Kidney (tissue), 14 donors: Measurements from ENCODE around the gene RPL37A. TPM values are rescaled to one million over a fixed set of nuclear protein-coding genes. Genes with fewer than 3 reads are reported as not detected.

Experiments
- DNase-seq, 5 donors: peaks; one replicate each; pipeline ENCODE4 v3.0.0-alpha.2; 2013 to 2020
- FAIRE-seq: peaks from 2 replicates; lab custom pipeline; 2012; peaks lifted over from hg19 to GRCh38; lab: Jason Lieb, UNC
- H3K27ac ChIP-seq, 2 donors: one replicate each; pipeline ENCODE4 v1.7.0; 2013; ENCODE audit warnings: low read depth in 2 of 2, low read length in 2 of 2, inconsistent platforms in 1 of 2
- H3K27me3 ChIP-seq: one replicate; pipeline ENCODE4 v1.7.1; 2013; ENCODE audit warnings: low read length, inconsistent platforms; ENCODE audit not compliant: control insufficient read depth, insufficient read depth
- H3K36me3 ChIP-seq, 3 donors: one replicate each; pipeline versions ENCODE4 v1.7.0 to v1.7.1; 2013; ENCODE audit warnings: low read length in 3 of 3, control low read depth in 1 of 3, inconsistent platforms in 1 of 3; ENCODE audit not compliant: insufficient read depth in 3 of 3, control insufficient read depth in 2 of 3
- H3K4me1 ChIP-seq, 3 donors: one replicate each; pipeline versions ENCODE4 v1.7.0 to v1.7.1; 2013; ENCODE audit warnings: low read length in 3 of 3, inconsistent platforms in 1 of 3, low read depth in 1 of 3; ENCODE audit not compliant: control insufficient read depth in 2 of 3, insufficient read depth in 2 of 3
- H3K4me3 ChIP-seq, 3 donors: one replicate each; pipeline versions ENCODE4 v1.7.0 to v1.8.1; 2013; ENCODE audit warnings: low read length in 3 of 3, control low read depth in 1 of 3, inconsistent platforms in 1 of 3
- H3K9ac ChIP-seq, 3 donors: one replicate each; pipeline versions ENCODE4 v1.7.0 to v1.7.1; 2013; ENCODE audit warnings: low read length in 3 of 3, control low read depth in 1 of 3, inconsistent platforms in 1 of 3
- H3K9me3 ChIP-seq, 3 donors: one replicate each; pipeline versions ENCODE4 v1.7.0 to v1.7.1; 2013; ENCODE audit warnings: low read length in 3 of 3, control low read depth in 1 of 3, inconsistent platforms in 1 of 3; ENCODE audit not compliant: control insufficient read depth in 2 of 3, insufficient read depth in 1 of 3
- CTCF ChIP-seq: IDR thresholded peaks from 3 replicates; pipeline ENCODE4 v1.5.1; 2012; ENCODE audit warnings: mild to moderate bottlenecking, moderate library complexity, borderline replicate concordance; ENCODE audit not compliant: insufficient read depth; ENCODE audit errors: extremely low read depth
- intact Hi-C: fragments of 100-400 bp; cut with DNase I; formaldehyde crosslinking; loops from one replicate; pipeline ENCODE4 v1.11.1; 2022
- polyA plus RNA-seq: library from polyadenylated mRNA; stranded (reverse); fragments of 350-450 nt; fragmentation: Illumina TruSeq; extraction: RNeasy Lipid Tissue Mini Kit (QIAGEN cat#74804); gene quantifications from one replicate; pipeline ENCODE4 v1.2.3, GENCODE V29; 2014; ENCODE audit warnings: low read depth, low replicate concordance; ENCODE audit not compliant: insufficient read depth
- total RNA-seq: library from RNA; stranded (reverse); fragmentation: NEBNext Ultra II Directional; extraction: Animal tissue kit (Norgen Biotek cat#: 25700); gene quantifications from one replicate; pipeline ENCODE4 v1.2.1, GENCODE V29; 2021
- donor health status: control.
- donor health status: control.
- donor health status: control.
- donor health status: control.
- donor health status: control.
- donor health status: DM: yes; HTN: yes; CAD: no.
- donor health status: Normal renal cell carcinoma (clear cell type).

RPL37A gene
- total and polyA plus RNA-seq, 2 donors from 2014 or later, result 1,810 to 4,316 TPM

GRCh38 chr2:216464104-216464720 lies 34.4 kb upstream of the RPL37A start:
- FAIRE-seq, result no peak
- Histone ChIP-seq H3K27me3 (no peaks in the 10 kb centered on the region), H3K4me1 (no peaks in the 10 kb centered on the region), H3K36me3 (no peaks in the 10 kb centered on the region), H3K9ac (no peak overlapping the region), H3K27ac (no peak overlapping the region), H3K4me3 (no peak overlapping the region), H3K9me3 (no peaks in the 10 kb centered on the region)
- no peak for DNase-seq
- intact Hi-C loops, result no loop called here
- no peak for TF ChIP-seq CTCF

GRCh38 chr2:216465579-216466195 lies 33.0 kb upstream of the RPL37A start:
- Histone ChIP-seq H3K9me3 (no peaks in the 10 kb centered on the region), H3K9ac (no peak overlapping the region), H3K36me3 (no peaks in the 10 kb centered on the region), H3K27ac (no peak overlapping the region), H3K4me3 (no peak overlapping the region), H3K27me3 (no peaks in the 10 kb centered on the region), H3K4me1 (no peaks in the 10 kb centered on the region)
- FAIRE-seq, result no peak
- intact Hi-C loops, result no loop called here
- TF ChIP-seq CTCF, result no peak
- no peak for DNase-seq

GRCh38 chr2:216467845-216468244 lies 30.8 kb upstream of the RPL37A start:
- no peaks in the 10 kb centered on the region for H3K4me1 ChIP-seq
- H3K27ac ChIP-seq, result no peak overlapping the region
- DNase-seq (no peak), FAIRE-seq (no peak)
- TF ChIP-seq CTCF, result no peak
- H3K9me3 ChIP-seq, result no peaks in the 10 kb centered on the region
- no peaks in the 10 kb centered on the region for H3K27me3 ChIP-seq
- no peak overlapping the region for H3K4me3 ChIP-seq
- H3K9ac ChIP-seq, result no peak overlapping the region
- intact Hi-C loops, result no loop called here
- no peaks in the 10 kb centered on the region for H3K36me3 ChIP-seq
